HEK293 (cell line): ENCODE results near the gene DISP3.

Experiments used
- CTCF ChIA-PET: fragments of 350-600 bp; formaldehyde crosslinking; extraction: SDS; loops from one replicate; lab custom pipeline; 2021; ENCODE audit warnings: antibody characterized with exemption; lab: Yijun Ruan, JAX
- POLR2A ChIA-PET: fragments of 300-600 bp; formaldehyde crosslinking; extraction: SDS; loops from one replicate; lab custom pipeline; 2020; ENCODE audit warnings: antibody characterized with exemption, inconsistent platforms; lab: Yijun Ruan, JAX
- H3K27ac ChIP-seq: fragments of 200-500 bp; sonication (Bioruptor generic); 2 replicates; pipeline ENCODE4 v1.5.1; 2014; ENCODE audit warnings: low read depth, low read length, control low read depth, inconsistent platforms; ENCODE audit errors: extremely low read depth
- H3K36me3 ChIP-seq, 2 experiments: fragments of 200-500 bp in 1 of 2; sonication (Bioruptor generic) in 1 of 2; 1 replicate in 1 of 2; 2 replicates in 1 of 2; pipeline ENCODE4 v1.5.1; 2014 to 2017; ENCODE audit warnings: inconsistent platforms in 2 of 2, low read length in 2 of 2; ENCODE audit not compliant: control insufficient read depth in 2 of 2, insufficient read depth in 1 of 2
- H3K4me1 ChIP-seq: fragments of 200-500 bp; sonication (Bioruptor generic); 2 replicates; pipeline ENCODE4 v1.5.1; 2014; ENCODE audit warnings: mild to moderate bottlenecking, low read length, inconsistent platforms; ENCODE audit not compliant: control insufficient read depth, insufficient read depth
- H3K4me3 ChIP-seq: 2 replicates; pipeline ENCODE4 v1.5.1; 2011; ENCODE audit warnings: low read depth, mild to moderate bottlenecking, control low read depth, low read length, moderate library complexity
- H3K9me3 ChIP-seq: fragments of 200-500 bp; sonication (Bioruptor generic); 2 replicates; pipeline ENCODE4 v1.5.1; 2014; ENCODE audit warnings: low read depth, low read length, inconsistent platforms; ENCODE audit not compliant: control insufficient read depth, insufficient read depth
- GLIS1 ChIP-seq: fragments of 450-650 bp; formaldehyde crosslinking; IDR thresholded peaks from 2 replicates; pipeline ENCODE4 v1.5.1; 2016; ENCODE audit warnings: missing biosample characterization, missing genetic modification characterization
- GLIS2 ChIP-seq: fragments of 450-650 bp; formaldehyde crosslinking; IDR thresholded peaks from 2 replicates; pipeline ENCODE4 v1.5.1; 2016; ENCODE audit warnings: missing biosample characterization, missing genetic modification characterization
- MZF1 ChIP-seq: fragments of 450-650 bp; formaldehyde crosslinking; IDR thresholded peaks from 2 replicates; pipeline ENCODE4 v1.5.1; 2017; ENCODE audit warnings: missing biosample characterization, missing genetic modification characterization, borderline replicate concordance
- OSR2 ChIP-seq: fragments of 450-650 bp; formaldehyde crosslinking; IDR thresholded peaks from 2 replicates; pipeline ENCODE4 v1.5.1; 2016; ENCODE audit warnings: missing biosample characterization, missing genetic modification characterization
- SETDB1 ChIP-seq: IDR thresholded peaks from one replicate; pipeline ENCODE4 v1.6.1; 2017; ENCODE audit warnings: mild to moderate bottlenecking, low read length, moderate library complexity, mixed read lengths; ENCODE audit not compliant: insufficient read length
- SP7 ChIP-seq: fragments of 450-650 bp; formaldehyde crosslinking; IDR thresholded peaks from 2 replicates; pipeline ENCODE4 v1.5.1; 2016; ENCODE audit warnings: missing biosample characterization, missing genetic modification characterization
- TCF7L2 ChIP-seq: IDR thresholded peaks from 2 replicates; pipeline ENCODE4 v1.6.1; 2011; ENCODE audit warnings: low read depth, mild to moderate bottlenecking, inconsistent platforms, low read length, moderate library complexity, borderline replicate concordance
- TRIM28 ChIP-seq: IDR thresholded peaks from 2 replicates; pipeline ENCODE4 v1.6.1; 2011; ENCODE audit warnings: low read length, control low read depth, borderline replicate concordance
- ZBTB1 ChIP-seq: fragments of 450-650 bp; formaldehyde crosslinking; IDR thresholded peaks from 2 replicates; pipeline ENCODE4 v1.5.1; 2016; ENCODE audit warnings: missing biosample characterization, missing genetic modification characterization
- ZBTB17 ChIP-seq: fragments of 450-650 bp; formaldehyde crosslinking; IDR thresholded peaks from 2 replicates; pipeline ENCODE4 v1.5.1; 2016; ENCODE audit warnings: missing biosample characterization, missing genetic modification characterization
- ZBTB20 ChIP-seq: fragments of 450-650 bp; formaldehyde crosslinking; IDR thresholded peaks from 2 replicates; pipeline ENCODE4 v1.5.1; 2016; ENCODE audit warnings: missing biosample characterization, missing genetic modification characterization
- ZFP41 ChIP-seq: fragments of 450-650 bp; formaldehyde crosslinking; IDR thresholded peaks from 2 replicates; pipeline ENCODE4 v1.5.1; 2016; ENCODE audit warnings: missing biosample characterization, missing genetic modification characterization, borderline replicate concordance
- ZIC2 ChIP-seq: fragments of 450-650 bp; formaldehyde crosslinking; IDR thresholded peaks from 2 replicates; pipeline ENCODE4 v1.5.1; 2016; ENCODE audit warnings: missing biosample characterization, missing genetic modification characterization
- ZNF19 ChIP-seq: fragments of 450-650 bp; formaldehyde crosslinking; IDR thresholded peaks from 2 replicates; pipeline ENCODE4; 2016; ENCODE audit warnings: missing biosample characterization, missing genetic modification characterization, low read depth
- ZNF280C ChIP-seq: fragments of 450-650 bp; formaldehyde crosslinking; IDR thresholded peaks from 2 replicates; pipeline ENCODE4 v1.5.1; 2016; ENCODE audit warnings: missing biosample characterization, missing genetic modification characterization
- ZNF341 ChIP-seq: fragments of 450-650 bp; formaldehyde crosslinking; IDR thresholded peaks from 2 replicates; pipeline ENCODE4; 2016; ENCODE audit warnings: low read depth, missing biosample characterization, missing genetic modification characterization
- ZNF37A ChIP-seq: fragments of 450-650 bp; IDR thresholded peaks from 2 replicates; pipeline ENCODE4 v1.5.1; 2018; ENCODE audit warnings: missing biosample characterization, missing genetic modification characterization
- ZNF423 ChIP-seq: fragments of 450-650 bp; formaldehyde crosslinking; IDR thresholded peaks from 2 replicates; pipeline ENCODE4 v1.5.1; 2016; ENCODE audit warnings: missing biosample characterization, missing genetic modification characterization
- ZNF600 ChIP-seq: fragments of 450-650 bp; formaldehyde crosslinking; IDR thresholded peaks from 2 replicates; pipeline ENCODE4 v1.5.1; 2016; ENCODE audit warnings: missing biosample characterization, missing genetic modification characterization
- ZNF747 ChIP-seq: fragments of 450-650 bp; formaldehyde crosslinking; IDR thresholded peaks from 2 replicates; pipeline ENCODE4 v1.5.1; 2016; ENCODE audit warnings: missing biosample characterization, missing genetic modification characterization
- TF ChIP-seq, protein P1 (sequence below): fragments of 450-650 bp; formaldehyde crosslinking; IDR thresholded peaks from 2 replicates; pipeline ENCODE4 v1.5.1; 2016; ENCODE audit warnings: missing biosample characterization, missing genetic modification characterization

Gene DISP3

DNA sequence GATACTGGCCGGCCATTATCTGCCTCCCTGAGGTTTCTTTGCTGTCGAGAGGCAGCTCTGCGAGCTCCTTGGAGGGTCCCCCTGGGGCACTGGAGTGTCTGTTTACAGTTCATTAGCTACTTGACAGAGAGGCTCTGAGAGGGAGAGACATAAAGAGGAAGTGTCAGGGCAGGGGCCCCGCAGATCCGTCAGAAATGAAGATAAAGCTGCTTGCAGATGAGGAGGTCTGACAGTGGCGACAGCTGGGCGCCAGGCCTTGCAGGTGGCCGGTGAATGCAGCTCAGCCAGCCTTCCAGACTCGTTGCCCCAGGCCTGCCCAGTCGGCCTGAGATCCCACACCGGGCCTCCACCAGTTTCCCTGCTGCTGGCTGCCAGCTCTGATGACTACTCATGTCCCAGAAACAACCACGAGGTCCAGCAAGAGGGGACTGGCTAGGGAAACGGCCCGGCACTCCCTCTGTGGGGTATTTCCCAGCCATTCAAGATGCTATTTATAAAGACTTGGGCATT, 84.7 kb downstream of the DISP3 start:
- Histone ChIP-seq H3K9me3 (no peaks in the 10 kb centered on the region), H3K4me1 (0 out of 2 replicates have a peak, but pooled peaks cover 7% of the 10 kb centered on the region), H3K27ac (no peak overlapping the region), H3K4me3 (no peak overlapping the region), H3K36me3 (no peaks in the 10 kb centered on the region)
- TF ChIP-seq OSR2 (tag by site-specific recombination): peak; percentile 60
- TF ChIP-seq, protein P1, sequence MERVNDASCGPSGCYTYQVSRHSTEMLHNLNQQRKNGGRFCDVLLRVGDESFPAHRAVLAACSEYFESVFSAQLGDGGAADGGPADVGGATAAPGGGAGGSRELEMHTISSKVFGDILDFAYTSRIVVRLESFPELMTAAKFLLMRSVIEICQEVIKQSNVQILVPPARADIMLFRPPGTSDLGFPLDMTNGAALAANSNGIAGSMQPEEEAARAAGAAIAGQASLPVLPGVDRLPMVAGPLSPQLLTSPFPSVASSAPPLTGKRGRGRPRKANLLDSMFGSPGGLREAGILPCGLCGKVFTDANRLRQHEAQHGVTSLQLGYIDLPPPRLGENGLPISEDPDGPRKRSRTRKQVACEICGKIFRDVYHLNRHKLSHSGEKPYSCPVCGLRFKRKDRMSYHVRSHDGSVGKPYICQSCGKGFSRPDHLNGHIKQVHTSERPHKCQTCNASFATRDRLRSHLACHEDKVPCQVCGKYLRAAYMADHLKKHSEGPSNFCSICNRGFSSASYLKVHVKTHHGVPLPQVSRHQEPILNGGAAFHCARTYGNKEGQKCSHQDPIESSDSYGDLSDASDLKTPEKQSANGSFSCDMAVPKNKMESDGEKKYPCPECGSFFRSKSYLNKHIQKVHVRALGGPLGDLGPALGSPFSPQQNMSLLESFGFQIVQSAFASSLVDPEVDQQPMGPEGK (tag by site-specific recombination): peak; percentile 45; the same call in 1 of the 2 replicates
- TF ChIP-seq ZBTB20 (tag by site-specific recombination): 0 out of 2 replicates have a peak, but pooled peaks have one; percentile 23
- no peak for TF ChIP-seq ZNF747 (tag by site-specific recombination)
- TF ChIP-seq ZNF37A: no peak
- TF ChIP-seq SETDB1: peak; percentile 7
- TF ChIP-seq GLIS1 (tag by site-specific recombination): peak; percentile 94
- no peak for TF ChIP-seq ZNF19 (tag by site-specific recombination)
- 0 out of 2 replicates have a peak, but pooled peaks have one; percentile 30 for TF ChIP-seq ZNF600 (tag by site-specific recombination)
- TF ChIP-seq ZNF280C (tag by site-specific recombination): no peak
- peak; percentile 49; the same call in 1 of the 2 replicates for TF ChIP-seq ZBTB17 (tag by site-specific recombination)
- TF ChIP-seq ZIC2: peak; percentile 100
- peak; percentile 77 for TF ChIP-seq TCF7L2
- peak; percentile 50; the same call in 1 of the 2 replicates for TF ChIP-seq MZF1 (tag by site-specific recombination)
- TF ChIP-seq ZBTB1 (tag by site-specific recombination): no peak
- TF ChIP-seq GLIS2 (tag by site-specific recombination): peak; percentile 45; the same call in 1 of the 2 replicates
- no peak for TF ChIP-seq ZFP41 (tag by site-specific recombination)
- 0 out of 2 replicates have a peak, but pooled peaks have one; percentile 12 for TF ChIP-seq ZNF341 (tag by site-specific recombination)
- no peak for TF ChIP-seq SP7 (tag by site-specific recombination)
- TF ChIP-seq ZNF423 (tag by site-specific recombination): 0 out of 2 replicates have a peak, but pooled peaks have one; percentile 45
- ChIA-PET POLR2A (no interaction called here), CTCF (interaction anchor here (0.9 to 1.2 kb wide), 2 partner anchors 9 to 526 kb away, joined by 3 to 5 read pairs; no protein-coding TSS in a partner anchor)

GRCh38 chr1:11564237-11564636, 85.3 kb downstream of the DISP3 start:
- Histone ChIP-seq H3K36me3 (no peaks in the 10 kb centered on the region), H3K9me3 (no peaks in the 10 kb centered on the region), H3K27ac (no peak overlapping the region), H3K4me1 (0 out of 2 replicates have a peak, but pooled peaks cover 7% of the 10 kb centered on the region), H3K4me3 (no peak overlapping the region)
- CTCF ChIA-PET: interaction anchor here (0.9 to 1.0 kb wide), 2 partner anchors 9 to 527 kb away, joined by 3 read pairs; no protein-coding TSS in a partner anchor
- TF ChIP-seq TRIM28 (no peak), ZNF747 (tag by site-specific recombination) (no peak), SETDB1 (peak; percentile 13)
- POLR2A ChIA-PET: no interaction called here
